T-cell (primary cell): ENCODE measurements around the gene INPP5D. TPM values are rescaled to one million over a fixed set of nuclear protein-coding genes. Genes with fewer than 3 reads are reported as not detected.

Experiments
- ATAC-seq, 4 experiments: fragments of 200-7000 bp in 3 of 4; fragments of 150-1000 bp in 1 of 4; cut with Tn5 transposase; replicated peaks in 1 of 4; 1 replicate in 3 of 4; 2 replicates in 1 of 4; pipeline ENCODE4 v1.10.0; 2021; ENCODE audit warnings: moderate library complexity in 3 of 4, mild to moderate bottlenecking in 2 of 4, moderate number of reproducible peaks in 1 of 4
- CTCF ChIA-PET, 2 donors: fragments of 300-600 bp; sonication (Branson Sonifier 250); formaldehyde crosslinking; loops; one replicate each; lab custom pipeline; 2022; ENCODE audit warnings: antibody characterized with exemption in 2 of 2; lab: Charles Lee
- POLR2A ChIA-PET, 2 donors: fragments of 300-600 bp; sonication (Branson Sonifier 250); formaldehyde crosslinking; loops; one replicate each; lab custom pipeline; 2022; ENCODE audit warnings: antibody characterized with exemption in 2 of 2; lab: Charles Lee
- DNase-seq, 35 experiments: peaks; one replicate each; pipeline versions ENCODE4 v3.0.0 to v3.0.0-alpha.2; 2013 to 2023
- H3K27ac ChIP-seq: one replicate; pipeline ENCODE4 v1.5.1; 2013; ENCODE audit warnings: low read length
- H3K27me3 ChIP-seq, 2 experiments: replicated peaks in 1 of 2; 1 replicate in 1 of 2; 2 replicates in 1 of 2; pipeline versions ENCODE4 v1.6.1 to v1.7.0; 2013; ENCODE audit warnings: low read length in 1 of 2, mixed read lengths in 1 of 2; ENCODE audit not compliant: control insufficient read depth in 2 of 2, insufficient read depth in 2 of 2; ENCODE audit errors: extremely low read depth in 1 of 2
- H3K36me3 ChIP-seq, 2 donors: 1 replicate in 1 of 2; 2 replicates in 1 of 2; pipeline versions ENCODE4 v1.6.1 to v1.7.0; 2013; ENCODE audit warnings: low read length in 1 of 2; ENCODE audit not compliant: control insufficient read depth in 2 of 2, insufficient read depth in 1 of 2; ENCODE audit errors: extremely low read depth in 1 of 2
- H3K4me1 ChIP-seq, 2 experiments: 1 replicate in 1 of 2; 2 replicates in 1 of 2; pipeline versions ENCODE4 v1.6.1 to v1.7.0; 2013; ENCODE audit warnings: low read length in 2 of 2, mixed read lengths in 1 of 2; ENCODE audit not compliant: insufficient read depth in 2 of 2, control insufficient read depth in 1 of 2; ENCODE audit errors: extremely low read depth in 1 of 2
- H3K4me3 ChIP-seq, 2 donors: 1 replicate in 1 of 2; 2 replicates in 1 of 2; pipeline versions ENCODE4 v1.5.1 to v1.7.0; 2013; ENCODE audit warnings: mild to moderate bottlenecking in 2 of 2, low read length in 1 of 2, moderate library complexity in 1 of 2; ENCODE audit not compliant: control insufficient read depth in 1 of 2; ENCODE audit errors: extremely low read depth in 1 of 2
- H3K9me3 ChIP-seq: 2 replicates; pipeline ENCODE4 v1.7.0; 2013
- H3K27ac Mint-ChIP-seq, 2 donors: one replicate each; pipeline ENCODE4 v1.8.0; 2020 to 2021; ENCODE audit warnings: mild to moderate bottlenecking in 2 of 2, mixed read lengths in 2 of 2
- H3K27me3 Mint-ChIP-seq, 2 donors: one replicate each; pipeline ENCODE4 v1.8.0; 2021 to 2022; ENCODE audit warnings: mixed read lengths in 2 of 2
- H3K36me3 Mint-ChIP-seq: one replicate; pipeline ENCODE4 v1.8.0; 2021; ENCODE audit warnings: mixed read lengths
- H3K4me1 Mint-ChIP-seq, 3 donors: one replicate each; pipeline ENCODE4 v1.8.0; 2020 to 2022; ENCODE audit warnings: mixed read lengths in 3 of 3, mild to moderate bottlenecking in 1 of 3
- H3K4me3 Mint-ChIP-seq, 3 donors: one replicate each; pipeline ENCODE4 v1.8.0; 2020 to 2022; ENCODE audit warnings: mild to moderate bottlenecking in 3 of 3, mixed read lengths in 3 of 3, moderate library complexity in 3 of 3
- H3K9me3 Mint-ChIP-seq, 3 donors: one replicate each; pipeline ENCODE4 v1.8.0; 2020 to 2022; ENCODE audit warnings: mixed read lengths in 3 of 3
- WGBS: methylation state at CpG from one replicate; pipeline ENCODE4 v1.1.5; 2013; ENCODE audit warnings: missing lambda C conversion rate; ENCODE audit not compliant: insufficient coverage; 5-methylcytosine and 5-hydroxymethylcytosine counted together
- total RNA-seq, 35 experiments: library from RNA in 6 of 35; stranded (reverse) in 6 of 35; fragments of 120-200 nt in 1 of 35; gene quantifications; one replicate each; pipeline versions ENCODE4 v1.2.1 to v1.2.4 and lab custom pipeline; 2013 to 2026

The INPP5D gene
- total RNA-seq, 5 donors from 2014 or later (not counting 1 experiment from before 2014, with no cell fraction given), result 108 to 216 (median 135) TPM

GRCh38 chr2:233130024-233130423, 69.9 kb downstream of the INPP5D start:
- no peak overlapping the region for H3K4me3 ChIP-seq
- no peak overlapping the region for H3K27ac ChIP-seq
- Mint-ChIP-seq H3K27ac (peak overlapping the region; percentile 68 to 81), H3K4me1 (peaks cover 12 to 21% (median 20%) of the 10 kb centered on the region in 3 donors), H3K36me3 (peaks cover 55% of the 10 kb centered on the region), H3K4me3 (no peak overlapping the region), H3K9me3 (peaks cover 0 to 6% (median 0%) of the 10 kb centered on the region in 3 donors), H3K27me3 (no peaks in the 10 kb centered on the region)
- H3K4me1 ChIP-seq, result peaks cover 0 to 17% of the 10 kb centered on the region in 2 experiments
- ChIA-PET CTCF (interaction anchor here in 1 of 2 donors (1.4 kb wide), 1 partner anchor 76 kb away, joined by 4 read pairs; no protein-coding TSS in a partner anchor), POLR2A (interaction anchor here in 1 of 2 donors (0.6 kb wide), 1 partner anchor 264 kb away, joined by 3 read pairs; no protein-coding TSS in a partner anchor)
- ATAC-seq (no peak), DNase-seq (no peak)
- H3K27me3 ChIP-seq, result no peaks in the 10 kb centered on the region
- H3K36me3 ChIP-seq, result peaks cover 24 to 91% of the 10 kb centered on the region in 2 donors
- H3K9me3 ChIP-seq, result no peaks in the 10 kb centered on the region
- 80% methylated on average over 1 of the region's 6 CpGs for WGBS

GRCh38 chr2:233130481-233131020, 70.4 kb downstream of the INPP5D start:
- ATAC-seq, result no peak
- WGBS, result 92% methylated on average over 5 of the region's 7 CpGs
- Histone ChIP-seq H3K4me3 (no peak overlapping the region), H3K36me3 (peaks cover 24 to 90% of the 10 kb centered on the region in 2 donors), H3K27me3 (no peaks in the 10 kb centered on the region), H3K4me1 (peaks cover 0 to 17% of the 10 kb centered on the region in 2 experiments), H3K27ac (no peak overlapping the region), H3K9me3 (no peaks in the 10 kb centered on the region)
- H3K4me1 Mint-ChIP-seq, result peaks cover 12 to 21% (median 20%) of the 10 kb centered on the region in 3 donors
- H3K27me3 Mint-ChIP-seq, result no peaks in the 10 kb centered on the region
- ChIA-PET POLR2A (interaction anchor here in 1 of 2 donors (0.6 kb wide), 2 partner anchors 24 to 264 kb away, joined by 3 read pairs; no protein-coding TSS in a partner anchor), CTCF (interaction anchor here in 1 of 2 donors (1.4 kb wide), 1 partner anchor 76 kb away, joined by 4 read pairs; no protein-coding TSS in a partner anchor)
- no peak for DNase-seq
- H3K36me3 Mint-ChIP-seq, result peaks cover 59% of the 10 kb centered on the region
- H3K4me3 Mint-ChIP-seq, result no peak overlapping the region
- H3K9me3 Mint-ChIP-seq, result peaks cover 0 to 6% (median 0%) of the 10 kb centered on the region in 3 donors
- H3K27ac Mint-ChIP-seq, result peak overlapping the region; percentile 68 to 81

GRCh38 chr2:233131936-233132720, 72.0 kb downstream of the INPP5D start:
- ChIA-PET CTCF (interaction anchor here in 1 of 2 donors (0.5 kb wide), 1 partner anchor 224 kb away, joined by 5 read pairs; no protein-coding TSS in a partner anchor), POLR2A (interaction anchor here in 1 of 2 donors (0.6 kb wide), 1 partner anchor 1434 kb away, joined by 3 read pairs; no protein-coding TSS in a partner anchor)
- ATAC-seq (no peak), DNase-seq (no peak)
- Mint-ChIP-seq H3K4me1 (peaks cover 12 to 21% (median 20%) of the 10 kb centered on the region in 3 donors), H3K4me3 (no peak overlapping the region), H3K27ac (no peak overlapping the region), H3K9me3 (peaks cover 0 to 6% (median 2%) of the 10 kb centered on the region in 3 donors), H3K27me3 (no peaks in the 10 kb centered on the region), H3K36me3 (peaks cover 61% of the 10 kb centered on the region)
- Histone ChIP-seq H3K9me3 (no peaks in the 10 kb centered on the region), H3K4me3 (no peak overlapping the region), H3K27me3 (no peaks in the 10 kb centered on the region), H3K4me1 (peaks cover 0 to 17% of the 10 kb centered on the region in 2 experiments), H3K36me3 (peaks cover 18 to 86% of the 10 kb centered on the region in 2 donors), H3K27ac (no peak overlapping the region)
- WGBS, result 100% methylated on average over 6 of the region's 9 CpGs

GRCh38 chr2:233133239-233133638, 73.1 kb downstream of the INPP5D start:
- Histone ChIP-seq H3K4me3 (no peak overlapping the region), H3K27me3 (no peaks in the 10 kb centered on the region), H3K4me1 (peaks cover 0 to 17% of the 10 kb centered on the region in 2 experiments), H3K9me3 (no peaks in the 10 kb centered on the region), H3K27ac (no peak overlapping the region), H3K36me3 (peaks cover 15 to 76% of the 10 kb centered on the region in 2 donors)
- Mint-ChIP-seq H3K4me3 (no peak overlapping the region), H3K27ac (peak overlapping the region; percentile 49 to 69), H3K36me3 (peaks cover 59% of the 10 kb centered on the region), H3K4me1 (peaks cover 12 to 20% (median 19%) of the 10 kb centered on the region in 3 donors), H3K9me3 (peaks cover 0 to 6% (median 2%) of the 10 kb centered on the region in 3 donors), H3K27me3 (no peaks in the 10 kb centered on the region)
- CTCF ChIA-PET, result no interaction called here
- no peak for DNase-seq
- POLR2A ChIA-PET, result no interaction called here
- WGBS, result 80% methylated on average over 1 of the region's 1 CpG
- ATAC-seq, result no peak

GRCh38 chr2:233135421-233135820, 75.3 kb downstream of the INPP5D start:
- H3K9me3 ChIP-seq, result no peaks in the 10 kb centered on the region
- DNase-seq (no peak), ATAC-seq (no peak)
- H3K36me3 ChIP-seq, result peaks cover 20 to 73% of the 10 kb centered on the region in 2 donors
- WGBS, result no CpG with 5 or more reads among the region's 1 CpG
- Mint-ChIP-seq H3K36me3 (peaks cover 63% of the 10 kb centered on the region), H3K4me3 (no peak overlapping the region), H3K27me3 (no peaks in the 10 kb centered on the region), H3K4me1 (peaks cover 14 to 18% (median 16%) of the 10 kb centered on the region in 3 donors), H3K9me3 (peaks cover 0 to 6% (median 2%) of the 10 kb centered on the region in 3 donors), H3K27ac (no peak overlapping the region)
- no peak overlapping the region for H3K4me3 ChIP-seq
- H3K4me1 ChIP-seq, result peaks cover 0 to 10% of the 10 kb centered on the region in 2 experiments
- no peaks in the 10 kb centered on the region for H3K27me3 ChIP-seq
- ChIA-PET CTCF (interaction anchor here (0.6 to 1.0 kb wide), 5 partner anchors 26 to 281 kb away, joined by 3 to 15 read pairs (median 3); no protein-coding TSS in a partner anchor), POLR2A (interaction anchor here (0.5 to 0.6 kb wide), 2 partner anchors 7 to 35 kb away, joined by 3 to 4 read pairs; no protein-coding TSS in a partner anchor)
- H3K27ac ChIP-seq, result no peak overlapping the region

- Mint-ChIP-seq H3K4me1 (peaks cover 26 to 30% (median 29%) of the 10 kb centered on the region in 3 donors), H3K27ac (no peak overlapping the region), H3K27me3 (no peaks in the 10 kb centered on the region), H3K4me3 (no peak overlapping the region), H3K9me3 (peaks cover 0 to 6% (median 2%) of the 10 kb centered on the region in 3 donors), H3K36me3 (peaks cover 64% of the 10 kb centered on the region)
- DNase-seq (no peak), ATAC-seq (no peak)
- H3K27ac ChIP-seq, result no peak overlapping the region
- H3K27me3 ChIP-seq, result no peaks in the 10 kb centered on the region
- H3K4me1 ChIP-seq, result peaks cover 2 to 26% of the 10 kb centered on the region in 2 experiments
- no peaks in the 10 kb centered on the region for H3K9me3 ChIP-seq
- POLR2A ChIA-PET, result no interaction called here
- no CpG with 5 or more reads among the region's 2 CpGs for WGBS
- CTCF ChIA-PET, result no interaction called here
- peaks cover 17 to 69% of the 10 kb centered on the region in 2 donors for H3K36me3 ChIP-seq
- no peak overlapping the region for H3K4me3 ChIP-seq
Observed at GRCh38 chr2:233137040-233137439, 76.9 kb downstream of the INPP5D start.
